Vagina (tissue), 2 donors: Measurements from ENCODE around the gene LACRT. TPM values are rescaled to one million over a fixed set of nuclear protein-coding genes. Genes with fewer than 3 reads are reported as not detected.

ENCODE experiments used
- DNase-seq, 2 donors: peaks; one replicate each; pipeline ENCODE4 v3.0.0-alpha.2; 2017; ENCODE audit errors: extremely low spot score in 2 of 2
- H3K27ac ChIP-seq: fragments of 200-600 bp; sonication (generic); one replicate; pipeline ENCODE4 v1.5.1; 2019
- H3K27me3 ChIP-seq: fragments of 200-600 bp; sonication (generic); one replicate; pipeline ENCODE4 v1.5.1; 2019
- H3K36me3 ChIP-seq, 2 donors: fragments of 200-600 bp; sonication (generic); one replicate each; pipeline ENCODE4 v1.5.1; 2017 to 2019
- H3K4me1 ChIP-seq: fragments of 200-600 bp; sonication (generic); one replicate; pipeline ENCODE4 v1.5.1; 2019
- H3K4me3 ChIP-seq, 2 donors: fragments of 200-600 bp; sonication (generic); 1 replicate in 1 of 2; 2 replicates in 1 of 2; pipeline ENCODE4 v1.5.1; 2016 to 2019
- H3K9me3 ChIP-seq: fragments of 200-600 bp; sonication (generic); one replicate; pipeline ENCODE4 v1.5.1; 2019
- CTCF ChIP-seq, 3 experiments: fragments of 450-650 bp in 2 of 3; fragments of 200-600 bp in 1 of 3; sonication (generic) in 1 of 3; IDR thresholded peaks; one replicate each; pipeline ENCODE4 v1.5.1; 2017 to 2019; ENCODE audit warnings: antibody characterized with exemption in 3 of 3, mild to moderate bottlenecking in 2 of 3, moderate library complexity in 2 of 3
- POLR2A ChIP-seq, 2 donors: fragments of 450-650 bp; IDR thresholded peaks; one replicate each; pipeline ENCODE4 v1.6.1; 2017; ENCODE audit warnings: antibody characterized with exemption in 2 of 2, mild to moderate bottlenecking in 2 of 2, moderate library complexity in 2 of 2
- POLR2AphosphoS5 ChIP-seq, 2 donors: sonication (generic); formaldehyde crosslinking; IDR thresholded peaks; one replicate each; pipeline ENCODE4 v1.9.0; 2017; ENCODE audit warnings: antibody characterized with exemption in 2 of 2, mild to moderate bottlenecking in 2 of 2, low read depth in 1 of 2; ENCODE audit not compliant: insufficient read depth in 1 of 2
- intact Hi-C: fragments of 100-400 bp; cut with DNase I; formaldehyde crosslinking; loops from one replicate; pipeline ENCODE4 v1.15.1; 2023
- total RNA-seq: library from RNA; depleted of rRNA; stranded (reverse); fragments of >200 nt; gene quantifications from one replicate; pipeline ENCODE4 v1.2.3, GENCODE V29; 2016

Gene LACRT
- total RNA-seq, 1 donor from 2014 or later = not detected

- Histone ChIP-seq H3K9me3 (no peaks in the 10 kb centered on the region), H3K27ac (no peak overlapping the region), H3K4me3 (no peak overlapping the region), H3K4me1 (peaks cover 8% of the 10 kb centered on the region), H3K27me3 (no peaks in the 10 kb centered on the region), H3K36me3 (no peaks in the 10 kb centered on the region)
- intact Hi-C loops = no loop called here
- no peak for DNase-seq
- TF ChIP-seq POLR2A (IDR thresholded peaks at IDR 0.05) (no peak), POLR2AphosphoS5 (IDR thresholded peaks at IDR 0.05; ENCODE audit: insufficient read depth in 1 of 2, low read depth in 1 of 2) (no peak), CTCF (IDR thresholded peaks at IDR 0.05) (no peak)
These were observed 53.3 kb downstream of the LACRT start for GRCh38 chr12:54581412-54581811.

Other genes starting within 250 kb of the LACRT start
- 95.0 TPM for gene ITGA5, start 215.6 kb downstream of the LACRT start, total RNA-seq
- 2.7 TPM for gene GTSF1, start 161.3 kb downstream of the LACRT start, total RNA-seq
- 10.8 TPM for gene NCKAP1L, start 137.1 kb downstream of the LACRT start, total RNA-seq
- gene PDE1B, start 85.3 kb downstream of the LACRT start, total RNA-seq = 9.6 TPM
- 10.8 TPM for gene PPP1R1A, start 46.2 kb downstream of the LACRT start, total RNA-seq
- gene DCD, start 13.5 kb upstream of the LACRT start, total RNA-seq = not detected
- gene MUCL1, start 219.6 kb upstream of the LACRT start, total RNA-seq = not detected